Keratinocyte (primary cell): Measurements from ENCODE around the gene ZNF578. TPM values are rescaled to one million over a fixed set of nuclear protein-coding genes. Genes with fewer than 3 reads are reported as not detected.

ENCODE experiments used
- DNase-seq: peaks from one replicate; pipeline ENCODE4 v3.0.0-alpha.2; 2011; ENCODE audit warnings: low read depth, missing footprints, low spot score
- FAIRE-seq: peaks from 2 replicates; lab custom pipeline; 2011; peaks lifted over from hg19 to GRCh38; lab: Jason Lieb, UNC
- H2AFZ ChIP-seq: 2 replicates; pipeline ENCODE4 v1.6.0; 2012; ENCODE audit warnings: low read length, control low read depth, inconsistent platforms; ENCODE audit not compliant: control insufficient read depth
- H3K27ac ChIP-seq: 2 replicates; pipeline ENCODE4 v1.5.1; 2011; ENCODE audit warnings: low read length; ENCODE audit not compliant: control insufficient read depth, insufficient read depth
- H3K27me3 ChIP-seq: 3 replicates; pipeline ENCODE4 v1.6.0; 2011; ENCODE audit warnings: low read length; ENCODE audit not compliant: control insufficient read depth, insufficient read depth; ENCODE audit errors: extremely low read depth
- H3K36me3 ChIP-seq, 2 experiments: 2 replicates in 1 of 2; 3 replicates in 1 of 2; pipeline ENCODE4 v1.5.1; 2011; ENCODE audit warnings: low read length in 2 of 2, mild to moderate bottlenecking in 1 of 2; ENCODE audit not compliant: control insufficient read depth in 2 of 2, insufficient read depth in 2 of 2; ENCODE audit errors: extremely low read depth in 1 of 2
- H3K4me1 ChIP-seq: 3 replicates; pipeline ENCODE4 v1.5.1; 2011; ENCODE audit warnings: low read length; ENCODE audit not compliant: control insufficient read depth, insufficient read depth; ENCODE audit errors: extremely low read depth
- H3K4me2 ChIP-seq: 3 replicates; pipeline ENCODE4 v1.6.0; 2011; ENCODE audit warnings: low read depth, low read length; ENCODE audit not compliant: control insufficient read depth, insufficient read depth; ENCODE audit errors: extremely low read depth
- H3K4me3 ChIP-seq, 3 experiments: fragments of 200-600 bp in 1 of 3; sonication (generic) in 1 of 3; 2 replicates in 2 of 3; 3 replicates in 1 of 3; pipeline ENCODE4 v1.5.1; 2011 to 2016; ENCODE audit warnings: low read length in 3 of 3, mild to moderate bottlenecking in 3 of 3, control low read depth in 2 of 3, inconsistent platforms in 1 of 3, low read depth in 1 of 3, mixed read lengths in 1 of 3, mixed run types in 1 of 3, moderate library complexity in 1 of 3; ENCODE audit not compliant: control insufficient read depth in 2 of 3, insufficient read depth in 2 of 3; ENCODE audit errors: extremely low read depth in 1 of 3
- H3K79me2 ChIP-seq: 2 replicates; pipeline ENCODE4 v1.6.0; 2012; ENCODE audit warnings: low read length; ENCODE audit not compliant: control insufficient read depth, insufficient read depth
- H3K9ac ChIP-seq: 3 replicates; pipeline ENCODE4 v1.6.0; 2011; ENCODE audit warnings: low read length; ENCODE audit not compliant: control insufficient read depth, insufficient read depth; ENCODE audit errors: extremely low read depth
- H3K9me1 ChIP-seq: 3 replicates; pipeline ENCODE4 v1.6.0; 2011; ENCODE audit warnings: low read length; ENCODE audit not compliant: control insufficient read depth, insufficient read depth; ENCODE audit errors: extremely low read depth
- H3K9me3 ChIP-seq: 2 replicates; pipeline ENCODE4 v1.5.1; 2012; ENCODE audit warnings: low read depth, low read length; ENCODE audit not compliant: control insufficient read depth
- H4K20me1 ChIP-seq: 3 replicates; pipeline ENCODE4 v1.6.0; 2011; ENCODE audit warnings: low read length; ENCODE audit not compliant: control insufficient read depth, insufficient read depth; ENCODE audit errors: extremely low read depth
- EZH2 ChIP-seq: IDR thresholded peaks from one replicate; pipeline ENCODE4 v1.6.1; 2012; ENCODE audit warnings: inconsistent platforms, mild to moderate bottlenecking, low read length, moderate library complexity
- dilution Hi-C: fragments of 300-500 bp; cut with MboI; formaldehyde crosslinking; loops from one replicate; pipeline ENCODE4 v1.7.0; 2020; ENCODE audit warnings: low sequenced_read_pairs; ENCODE audit not compliant: extremely low pct_ligation_motif_present
- polyA plus RNA-seq, 5 experiments: library from polyadenylated mRNA; depleted of rRNA in 3 of 5; stranded (reverse) in 3 of 5; stranded (forward) in 1 of 5; unstranded in 1 of 5; fragments of >200 nt; gene quantifications; 1 replicate in 1 of 5; 2 replicates in 3 of 5; 3 replicates in 1 of 5; pipeline versions ENCODE4 v1.2.1 to v1.2.3, GENCODE V29; 2011 to 2012; ENCODE audit warnings: missing spikeins in 2 of 5, low read depth in 1 of 5, low replicate concordance in 1 of 5
- TF ChIP-seq, protein P1 (sequence below), 3 experiments: IDR thresholded peaks in 1 of 3; conservative IDR thresholded peaks in 1 of 3; optimal IDR thresholded peaks in 1 of 3; 2 replicates in 2 of 3; 3 replicates in 1 of 3; pipeline versions ENCODE3 to v1.5.1; 2011; ENCODE audit warnings: low read length in 3 of 3, mild to moderate bottlenecking in 3 of 3, moderate library complexity in 2 of 3, control low read depth in 1 of 3, inconsistent platforms in 1 of 3; ENCODE audit not compliant: insufficient read depth in 2 of 3; ENCODE audit errors: extremely low read depth in 1 of 3

The ZNF578 gene
- polyA plus RNA-seq, 1 donor (not counting 4 experiments of a cell fraction or from before 2014, with no cell fraction given): 0.79 TPM

DNA sequence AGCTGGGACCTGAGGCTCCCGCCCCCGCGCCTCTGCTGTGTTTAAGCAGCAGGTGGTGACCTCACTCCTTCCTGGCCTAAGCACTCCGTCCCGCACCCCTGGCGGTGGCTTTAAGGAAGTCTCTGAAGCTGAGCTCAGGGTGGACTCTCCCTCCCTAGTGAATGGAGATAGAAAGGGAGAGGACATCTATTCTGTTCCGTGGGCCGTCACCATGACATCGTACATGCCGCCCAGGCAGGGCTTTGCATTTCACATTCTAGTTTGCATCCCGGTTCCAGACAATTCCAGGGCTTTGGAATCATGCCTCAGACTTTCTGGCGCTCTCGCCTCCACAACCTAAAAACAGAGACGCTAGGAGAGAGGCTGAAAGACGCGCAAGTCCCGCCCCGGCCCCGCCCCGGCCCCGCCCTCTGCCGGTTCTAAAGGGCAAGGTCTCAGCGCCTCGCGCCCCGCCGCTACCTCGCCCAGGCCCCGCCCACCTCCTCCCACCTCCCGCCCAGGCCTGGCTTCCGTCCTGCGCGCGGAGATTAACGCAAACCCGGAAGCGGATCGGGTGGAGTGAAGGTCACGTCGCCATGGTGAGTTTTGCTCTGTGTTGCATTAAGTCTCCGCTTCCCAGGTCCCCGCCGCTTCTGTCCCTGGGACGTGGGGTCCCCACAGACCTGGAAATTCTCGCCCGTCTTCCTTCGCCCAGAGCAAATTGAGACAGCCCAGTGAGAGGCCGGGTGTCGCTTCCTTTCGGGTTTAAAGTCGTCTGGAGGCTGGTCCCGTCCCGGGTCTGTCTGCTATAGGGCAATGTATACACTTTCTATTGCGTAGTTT is 74.0 kb downstream of the ZNF578 start, which contains the start of gene ZNF808:
ZNF808 (plus strand) TSS at position 535 of the 822 bp plus-strand sequence. CDS start 15,617 bp downstream, outside the sequence.
- Histone ChIP-seq H3K9me1 (no peaks in the 10 kb centered on the region), H3K9me3 (peaks cover 4% of the 10 kb centered on the region), H3K9ac (peak within 1 kb of the TSS; percentile 85), H4K20me1 (no peaks in the 10 kb centered on the region), H3K4me3 (peak within 1 kb of the TSS; percentile 63 to 75 (median 71)), H2AFZ (peak within 1 kb of the TSS; percentile 86), H3K4me2 (peak within 1 kb of the TSS; percentile 87), H3K36me3 (peaks cover 1 to 2% of the 10 kb centered on the region in 2 experiments), H3K4me1 (peaks cover 5% of the 10 kb centered on the region), H3K27me3 (no peaks in the 10 kb centered on the region), H3K27ac (peak within 1 kb of the TSS; percentile 81), H3K79me2 (peaks cover 25% of the 10 kb centered on the region)
- peak; percentile 48 for DNase-seq
- dilution Hi-C loops: no loop called here
- no peak for FAIRE-seq
- TF ChIP-seq, protein P1, sequence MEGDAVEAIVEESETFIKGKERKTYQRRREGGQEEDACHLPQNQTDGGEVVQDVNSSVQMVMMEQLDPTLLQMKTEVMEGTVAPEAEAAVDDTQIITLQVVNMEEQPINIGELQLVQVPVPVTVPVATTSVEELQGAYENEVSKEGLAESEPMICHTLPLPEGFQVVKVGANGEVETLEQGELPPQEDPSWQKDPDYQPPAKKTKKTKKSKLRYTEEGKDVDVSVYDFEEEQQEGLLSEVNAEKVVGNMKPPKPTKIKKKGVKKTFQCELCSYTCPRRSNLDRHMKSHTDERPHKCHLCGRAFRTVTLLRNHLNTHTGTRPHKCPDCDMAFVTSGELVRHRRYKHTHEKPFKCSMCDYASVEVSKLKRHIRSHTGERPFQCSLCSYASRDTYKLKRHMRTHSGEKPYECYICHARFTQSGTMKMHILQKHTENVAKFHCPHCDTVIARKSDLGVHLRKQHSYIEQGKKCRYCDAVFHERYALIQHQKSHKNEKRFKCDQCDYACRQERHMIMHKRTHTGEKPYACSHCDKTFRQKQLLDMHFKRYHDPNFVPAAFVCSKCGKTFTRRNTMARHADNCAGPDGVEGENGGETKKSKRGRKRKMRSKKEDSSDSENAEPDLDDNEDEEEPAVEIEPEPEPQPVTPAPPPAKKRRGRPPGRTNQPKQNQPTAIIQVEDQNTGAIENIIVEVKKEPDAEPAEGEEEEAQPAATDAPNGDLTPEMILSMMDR (optimal IDR thresholded peaks at IDR 0.05 in 1 of 3, IDR thresholded peaks at IDR 0.05 in 1 of 3, conservative IDR thresholded peaks at IDR 0.05 in 1 of 3; ENCODE audit: extremely low read depth in 1 of 3, insufficient read depth in 2 of 3, low read length in 3 of 3): peak; percentile 37 to 78 (median 57)
- no peak for TF ChIP-seq EZH2

DNA sequence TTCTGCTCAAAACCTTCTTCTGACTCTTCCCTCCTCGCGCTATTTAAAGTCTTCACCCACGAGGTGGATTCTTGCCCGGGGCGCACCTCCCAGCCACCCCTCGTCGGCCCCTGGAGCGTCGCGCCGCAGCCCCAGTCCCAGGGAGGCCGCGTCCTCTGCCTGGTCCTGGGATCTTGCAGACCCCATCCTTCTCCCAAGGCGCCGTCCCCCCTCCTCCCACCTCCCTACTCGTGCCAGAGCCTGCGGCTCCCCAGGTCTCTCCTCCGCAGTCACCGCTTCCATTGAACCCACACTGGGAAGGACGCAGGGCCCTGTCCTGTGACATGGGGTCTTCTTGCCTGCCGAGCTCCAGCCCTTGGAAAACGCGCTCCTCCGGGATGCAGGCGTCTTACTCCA is 74.6 kb downstream of the ZNF578 start:
- H2AFZ ChIP-seq: peak overlapping the region; percentile 86
- no peaks in the 10 kb centered on the region for H3K9me1 ChIP-seq
- peak overlapping the region; percentile 86 for H3K4me2 ChIP-seq
- no peaks in the 10 kb centered on the region for H3K27me3 ChIP-seq
- H3K9ac ChIP-seq: peak overlapping the region; percentile 85
- H4K20me1 ChIP-seq: no peaks in the 10 kb centered on the region
- FAIRE-seq: no peak
- H3K4me3 ChIP-seq: peak overlapping the region; percentile 63 to 75 (median 71)
- H3K79me2 ChIP-seq: peaks cover 25% of the 10 kb centered on the region
- H3K9me3 ChIP-seq: peaks cover 2% of the 10 kb centered on the region
- peak overlapping the region; percentile 81 for H3K27ac ChIP-seq
- dilution Hi-C loops: no loop called here
- no peak for DNase-seq
- peaks cover 1 to 2% of the 10 kb centered on the region in 2 experiments for H3K36me3 ChIP-seq
- peaks cover 5% of the 10 kb centered on the region for H3K4me1 ChIP-seq
- TF ChIP-seq, protein P1 (optimal IDR thresholded peaks at IDR 0.05 in 1 of 3, IDR thresholded peaks at IDR 0.05 in 1 of 3, conservative IDR thresholded peaks at IDR 0.05 in 1 of 3; ENCODE audit: extremely low read depth in 1 of 3, insufficient read depth in 2 of 3, low read length in 3 of 3): no peak
- TF ChIP-seq EZH2: no peak
